WTC11 (cell line): ENCODE measurements around the gene KLK3.

ENCODE experiments used
- CTCF ChIP-seq: fragments of 200-600 bp; IDR thresholded peaks from 2 replicates; pipeline ENCODE4 v1.8.0; 2022; ENCODE audit warnings: antibody characterized with exemption
- E2F5 ChIP-seq: sonication (generic); formaldehyde crosslinking; IDR thresholded peaks from 2 replicates; pipeline ENCODE4 v1.8.1; 2022; ENCODE audit warnings: mild to moderate bottlenecking, moderate library complexity, missing genetic modification reagents
- ELF4 ChIP-seq: sonication (generic); formaldehyde crosslinking; IDR thresholded peaks from 2 replicates; pipeline ENCODE4 v1.8.1; 2022; ENCODE audit warnings: low read depth, mild to moderate bottlenecking, moderate library complexity, missing genetic modification reagents
- FOXK1 ChIP-seq: sonication (generic); formaldehyde crosslinking; IDR thresholded peaks from 2 replicates; pipeline ENCODE4 v1.8.0; 2022; ENCODE audit warnings: mild to moderate bottlenecking, moderate library complexity, missing genetic modification reagents
- FOXP1 ChIP-seq: sonication (generic); formaldehyde crosslinking; IDR thresholded peaks from 2 replicates; pipeline ENCODE4 v1.8.0; 2022; ENCODE audit warnings: missing genetic modification reagents, mild to moderate bottlenecking, moderate library complexity, borderline replicate concordance
- KAT7 ChIP-seq: sonication (generic); formaldehyde crosslinking; IDR thresholded peaks from 2 replicates; pipeline ENCODE4 v1.8.1; 2023; ENCODE audit warnings: missing genetic modification reagents, mild to moderate bottlenecking, borderline replicate concordance
- MAX ChIP-seq: sonication (generic); formaldehyde crosslinking; IDR thresholded peaks from 2 replicates; pipeline ENCODE4 v1.8.0; 2022; ENCODE audit warnings: mild to moderate bottlenecking, missing genetic modification reagents
- MLX ChIP-seq: sonication (generic); formaldehyde crosslinking; IDR thresholded peaks from 2 replicates; pipeline ENCODE4 v1.8.1; 2023; ENCODE audit warnings: mild to moderate bottlenecking, missing genetic modification reagents, moderate library complexity
- NFATC4 ChIP-seq: fragments of 250-450 bp; sonication (Bioruptor Pico); IDR thresholded peaks from 2 replicates; pipeline ENCODE4 v1.9.0; 2021; ENCODE audit warnings: mild to moderate bottlenecking
- PRRX2 ChIP-seq: fragments of 250-450 bp; sonication (Bioruptor Pico); IDR thresholded peaks from 2 replicates; pipeline ENCODE4 v1.8.0; 2021; ENCODE audit warnings: mild to moderate bottlenecking
- SP1 ChIP-seq: sonication (generic); formaldehyde crosslinking; conservative IDR thresholded peaks from 2 replicates; pipeline ENCODE4 v1.8.1; 2022; ENCODE audit warnings: missing genetic modification reagents
- TCF7 ChIP-seq: sonication (generic); formaldehyde crosslinking; IDR thresholded peaks from 2 replicates; pipeline ENCODE4 v1.8.0; 2022; ENCODE audit warnings: mild to moderate bottlenecking, low read depth, missing genetic modification reagents, moderate library complexity

GRCh38 chr19:50875795-50876422 lies 21.2 kb downstream of the KLK3 start:
- TF ChIP-seq TCF7 (no peak), CTCF (no peak), E2F5 (no peak), MLX (no peak), ELF4 (CRISPR knock-in tag) (no peak), KAT7 (CRISPR knock-in tag) (no peak), PRRX2 (CRISPR knock-in tag) (no peak), MAX (CRISPR knock-in tag) (no peak), NFATC4 (CRISPR knock-in tag) (no peak), FOXK1 (no peak), SP1 (no peak), FOXP1 (CRISPR knock-in tag) (no peak)
